Loucy (cell line): ENCODE data around the gene TMEM269.

ENCODE experiments used
- H2AFZ ChIP-seq: fragments of 200-600 bp; sonication (generic); 2 replicates; pipeline ENCODE4 v1.6.0; 2016; ENCODE audit warnings: antibody characterized with exemption, mild to moderate bottlenecking, low read length, moderate library complexity
- H3F3A ChIP-seq: fragments of 200-600 bp; 2 replicates; pipeline ENCODE4 v1.6.0; 2016; ENCODE audit warnings: antibody characterized with exemption, low read depth, mild to moderate bottlenecking
- H3K27me3 ChIP-seq: fragments of 200-600 bp; sonication (generic); 2 replicates; pipeline ENCODE4 v1.6.1; 2014; ENCODE audit warnings: low read length, mild to moderate bottlenecking; ENCODE audit not compliant: insufficient read depth, poor library complexity, severe bottlenecking
- H3K36me3 ChIP-seq: fragments of 200-600 bp; sonication (generic); 2 replicates; pipeline ENCODE4 v1.6.1; 2016; ENCODE audit warnings: low read length; ENCODE audit not compliant: insufficient read depth
- H3K4me1 ChIP-seq: fragments of 200-600 bp; sonication (generic); 2 replicates; pipeline ENCODE4 v1.5.1; 2014; ENCODE audit warnings: low read length, mild to moderate bottlenecking; ENCODE audit not compliant: insufficient read depth, poor library complexity, severe bottlenecking
- H3K4me2 ChIP-seq: fragments of 200-600 bp; sonication (generic); 2 replicates; pipeline ENCODE4 v1.6.0; 2014; ENCODE audit warnings: antibody characterized with exemption, low read length, low read depth, mild to moderate bottlenecking; ENCODE audit not compliant: poor library complexity, severe bottlenecking
- H3K4me3 ChIP-seq: fragments of 200-600 bp; sonication (generic); 2 replicates; pipeline ENCODE4 v1.5.1; 2014; ENCODE audit warnings: low read length, mild to moderate bottlenecking, mixed read lengths; ENCODE audit not compliant: poor library complexity, severe bottlenecking
- H3K79me2 ChIP-seq: fragments of 200-600 bp; sonication (generic); 2 replicates; pipeline ENCODE4 v1.6.1; 2014; ENCODE audit warnings: low read length; ENCODE audit not compliant: insufficient read depth
- H3K9ac ChIP-seq: fragments of 200-600 bp; sonication (generic); 2 replicates; pipeline ENCODE4 v1.6.0; 2014; ENCODE audit warnings: mild to moderate bottlenecking, low read depth, low read length, moderate library complexity; ENCODE audit not compliant: poor library complexity, severe bottlenecking
- H3K9me2 ChIP-seq: fragments of 200-600 bp; sonication (generic); replicated peaks from 2 replicates; pipeline ENCODE4 v1.6.1; 2016; ENCODE audit warnings: low read depth, low read length, mixed read lengths
- H3K9me3 ChIP-seq: fragments of 200-600 bp; sonication (generic); 2 replicates; pipeline ENCODE4 v1.6.1; 2014; ENCODE audit warnings: mild to moderate bottlenecking, antibody characterized with exemption, low read length, low read depth; ENCODE audit not compliant: insufficient read depth
- H4K20me1 ChIP-seq: fragments of 200-600 bp; sonication (generic); 2 replicates; pipeline ENCODE4 v1.6.0; 2014; ENCODE audit warnings: antibody characterized with exemption, low read length, mild to moderate bottlenecking; ENCODE audit not compliant: insufficient read depth, poor library complexity, severe bottlenecking
- CTCF ChIP-seq: fragments of 200-600 bp; sonication (generic); conservative IDR thresholded peaks from 2 replicates; pipeline ENCODE4 v1.5.1; 2014; ENCODE audit warnings: mild to moderate bottlenecking, antibody characterized with exemption, low read length
- EZH2phosphoT487 ChIP-seq: fragments of 200-600 bp; IDR thresholded peaks from 2 replicates; pipeline ENCODE4 v1.6.1; 2018; ENCODE audit warnings: antibody characterized with exemption, mild to moderate bottlenecking, moderate library complexity, borderline replicate concordance

Gene TMEM269

GRCh38 chr1:42797414-42797813 lies 12.6 kb downstream of the TMEM269 start:
- Histone ChIP-seq H3K9me3 (no peaks in the 10 kb centered on the region), H3K36me3 (no peaks in the 10 kb centered on the region), H3K27me3 (no peaks in the 10 kb centered on the region), H3K79me2 (no peaks in the 10 kb centered on the region), H3K9ac (no peak overlapping the region), H3F3A (no peaks in the 10 kb centered on the region), H4K20me1 (no peaks in the 10 kb centered on the region), H3K4me2 (no peak overlapping the region), H3K4me3 (no peak overlapping the region), H3K9me2 (no peaks in the 10 kb centered on the region), H3K4me1 (no peaks in the 10 kb centered on the region), H2AFZ (no peak overlapping the region)
- TF ChIP-seq CTCF (no peak), EZH2phosphoT487 (no peak)

- Histone ChIP-seq H3K27me3 (no peaks in the 10 kb centered on the region), H3K9me2 (no peaks in the 10 kb centered on the region), H3K4me2 (no peak overlapping the region), H4K20me1 (no peaks in the 10 kb centered on the region), H3K36me3 (no peaks in the 10 kb centered on the region), H3K79me2 (no peaks in the 10 kb centered on the region), H3K4me1 (no peaks in the 10 kb centered on the region), H3K9me3 (no peaks in the 10 kb centered on the region), H3F3A (no peaks in the 10 kb centered on the region), H3K4me3 (no peak overlapping the region), H2AFZ (no peak overlapping the region), H3K9ac (no peak overlapping the region)
- TF ChIP-seq EZH2phosphoT487 (no peak), CTCF (no peak)
Measured at GRCh38 chr1:42797979-42798378, 13.2 kb downstream of the TMEM269 start.

GRCh38 chr1:42801832-42802473 lies 17.2 kb downstream of the TMEM269 start:
- Histone ChIP-seq H3K9me2 (no peaks in the 10 kb centered on the region), H3K9ac (no peak overlapping the region), H3K79me2 (no peaks in the 10 kb centered on the region), H4K20me1 (no peaks in the 10 kb centered on the region), H3K4me2 (no peak overlapping the region), H3K4me3 (no peak overlapping the region), H3F3A (no peaks in the 10 kb centered on the region), H2AFZ (no peak overlapping the region), H3K4me1 (no peaks in the 10 kb centered on the region), H3K27me3 (no peaks in the 10 kb centered on the region), H3K36me3 (no peaks in the 10 kb centered on the region), H3K9me3 (no peaks in the 10 kb centered on the region)
- TF ChIP-seq CTCF: no peak
- no peak for TF ChIP-seq EZH2phosphoT487
